AG09309 (cell line): Measurements from ENCODE around the gene BMP8A.
"Not testable (repeated sequence)": the region's sequence is repeated elsewhere in the genome, so short reads cannot be mapped to it uniquely, and the experiment has no call there.

Experiments
- DNase-seq: peaks from one replicate; pipeline ENCODE4 v3.0.0-alpha.2; 2010; ENCODE audit warnings: low read depth
- H3K4me3 ChIP-seq: 2 replicates; pipeline ENCODE4 v1.5.1; 2011; ENCODE audit warnings: mild to moderate bottlenecking, low read depth, low read length, moderate library complexity; ENCODE audit not compliant: control insufficient read depth
- CTCF ChIP-seq: IDR thresholded peaks from 2 replicates; pipeline ENCODE4 v1.5.1; 2011; ENCODE audit warnings: mild to moderate bottlenecking, low read depth, low read length, inconsistent platforms; ENCODE audit not compliant: insufficient read depth, control insufficient read depth; ENCODE audit errors: missing control alignments

Gene BMP8A

GRCh38 chr1:39452081-39452480, 39.4 kb upstream of the BMP8A start:
- H3K4me3 ChIP-seq = no peak overlapping the region
- DNase-seq = no peak
- no peak for TF ChIP-seq CTCF

GRCh38 chr1:39452540-39452939, 38.9 kb upstream of the BMP8A start:
- no peak overlapping the region for H3K4me3 ChIP-seq
- no peak for DNase-seq
- TF ChIP-seq CTCF = no peak

GRCh38 chr1:39453603-39454002, 37.8 kb upstream of the BMP8A start:
- TF ChIP-seq CTCF = no peak
- no peak for DNase-seq
- H3K4me3 ChIP-seq = no peak overlapping the region

- no peak overlapping the region for H3K4me3 ChIP-seq
- no peak for DNase-seq
- TF ChIP-seq CTCF = no peak
These were observed 32.4 kb upstream of the BMP8A start for GRCh38 chr1:39458991-39459390.

GRCh38 chr1:39462074-39462473, 29.4 kb upstream of the BMP8A start:
- H3K4me3 ChIP-seq = no peak overlapping the region
- DNase-seq = no peak
- TF ChIP-seq CTCF = no peak

- DNase-seq = no peak
- no peak overlapping the region for H3K4me3 ChIP-seq
- no peak for TF ChIP-seq CTCF
These were observed 24.9 kb upstream of the BMP8A start for GRCh38 chr1:39466413-39467107.

- DNase-seq, H3K4me3 ChIP-seq: not testable (repeated sequence)
These were observed 24.2 kb upstream of the BMP8A start for GRCh38 chr1:39467108-39467720.
